Testis (tissue), 2 donors: ENCODE results near the gene TTLL1.

Source experiments
- CTCF ChIP-seq, 3 experiments: fragments of 450-650 bp in 2 of 3; fragments of 200-600 bp in 1 of 3; sonication (generic) in 1 of 3; IDR thresholded peaks; one replicate each; pipeline ENCODE4 v1.5.1; 2016 to 2019; ENCODE audit warnings: antibody characterized with exemption in 3 of 3, mild to moderate bottlenecking in 2 of 3, moderate library complexity in 1 of 3
- POLR2A ChIP-seq: fragments of 450-650 bp; IDR thresholded peaks from one replicate; pipeline ENCODE4 v1.6.1; 2017; ENCODE audit warnings: antibody characterized with exemption, mild to moderate bottlenecking, moderate library complexity

- TF ChIP-seq CTCF (IDR thresholded peaks at IDR 0.05) (no peak), POLR2A (no peak)
Observed at GRCh38 chr22:43136801-43137200, 47.6 kb upstream of the TTLL1 start.
